ENCODE results near the gene OPA3. TPM values are rescaled to one million over a fixed set of nuclear protein-coding genes. Genes with fewer than 3 reads are reported as not detected.

Gene OPA3
- total and polyA plus RNA-seq, 4 donors, result 3.5 to 13.6 (median 7.7) TPM

- 11 to 13% methylated on average over 38 to 49 of the region's 49 CpGs for WGBS, 2 donors
- H3K9ac ChIP-seq (ENCODE audit: insufficient read depth in 1 of 2, low read length in 2 of 2), result no peak overlapping the region
- TF ChIP-seq, protein P1, sequence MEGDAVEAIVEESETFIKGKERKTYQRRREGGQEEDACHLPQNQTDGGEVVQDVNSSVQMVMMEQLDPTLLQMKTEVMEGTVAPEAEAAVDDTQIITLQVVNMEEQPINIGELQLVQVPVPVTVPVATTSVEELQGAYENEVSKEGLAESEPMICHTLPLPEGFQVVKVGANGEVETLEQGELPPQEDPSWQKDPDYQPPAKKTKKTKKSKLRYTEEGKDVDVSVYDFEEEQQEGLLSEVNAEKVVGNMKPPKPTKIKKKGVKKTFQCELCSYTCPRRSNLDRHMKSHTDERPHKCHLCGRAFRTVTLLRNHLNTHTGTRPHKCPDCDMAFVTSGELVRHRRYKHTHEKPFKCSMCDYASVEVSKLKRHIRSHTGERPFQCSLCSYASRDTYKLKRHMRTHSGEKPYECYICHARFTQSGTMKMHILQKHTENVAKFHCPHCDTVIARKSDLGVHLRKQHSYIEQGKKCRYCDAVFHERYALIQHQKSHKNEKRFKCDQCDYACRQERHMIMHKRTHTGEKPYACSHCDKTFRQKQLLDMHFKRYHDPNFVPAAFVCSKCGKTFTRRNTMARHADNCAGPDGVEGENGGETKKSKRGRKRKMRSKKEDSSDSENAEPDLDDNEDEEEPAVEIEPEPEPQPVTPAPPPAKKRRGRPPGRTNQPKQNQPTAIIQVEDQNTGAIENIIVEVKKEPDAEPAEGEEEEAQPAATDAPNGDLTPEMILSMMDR (IDR thresholded peaks at IDR 0.05; ENCODE audit: control extremely low read depth, extremely low read depth), result no peak
- H3K36me3 ChIP-seq (ENCODE audit: control insufficient read depth in 4 of 4, insufficient read depth in 4 of 4, low read length in 4 of 4), result peaks cover 7 to 22% (median 11%) of the 10 kb centered on the region in 4 donors
- H3K27me3 ChIP-seq (ENCODE audit: control insufficient read depth in 3 of 3, insufficient read depth in 3 of 3, low read length in 2 of 3), result peaks cover 0 to 19% (median 13%) of the 10 kb centered on the region in 3 donors
- H3K4me3 ChIP-seq, result no peak overlapping the region
- peaks cover 0 to 5% (median under 1%) of the 10 kb centered on the region in 4 donors for H3K9me3 ChIP-seq (ENCODE audit: control insufficient read depth in 4 of 4, insufficient read depth in 3 of 4, low read length in 3 of 4)
- peaks cover 0 to 7% (median 0%) of the 10 kb centered on the region in 5 donors for H3K4me1 ChIP-seq (ENCODE audit: control insufficient read depth in 5 of 5, insufficient read depth in 5 of 5, low read length in 5 of 5)
- ATAC-seq (ENCODE audit: insufficient read depth, low FRiP score) (no peak), DNase-seq (peak; percentile 22 to 38 (median 33))
- H3K27ac ChIP-seq (ENCODE audit: low read depth in 1 of 2, low read length in 1 of 2), result no peak overlapping the region
These were observed 55.7 kb downstream of the OPA3 start for GRCh38 chr19:45528744-45529419.

GRCh38 chr19:45528149-45528743, 56.4 kb downstream of the OPA3 start:
- no peak overlapping the region for H3K27ac ChIP-seq (ENCODE audit: low read depth in 1 of 2, low read length in 1 of 2)
- H3K4me1 ChIP-seq (ENCODE audit: control insufficient read depth in 5 of 5, insufficient read depth in 5 of 5, low read length in 5 of 5), result peaks cover 0 to 7% (median 0%) of the 10 kb centered on the region in 5 donors
- no peak for DNase-seq
- H3K4me3 ChIP-seq, result no peak overlapping the region
- peaks cover 0 to 19% (median 13%) of the 10 kb centered on the region in 3 donors for H3K27me3 ChIP-seq (ENCODE audit: control insufficient read depth in 3 of 3, insufficient read depth in 3 of 3, low read length in 2 of 3)
- ATAC-seq (ENCODE audit: insufficient read depth, low FRiP score), result no peak
- 42 to 61% methylated on average over 17 of the region's 17 CpGs for WGBS, 2 donors
- H3K36me3 ChIP-seq (ENCODE audit: control insufficient read depth in 4 of 4, insufficient read depth in 4 of 4, low read length in 4 of 4), result peaks cover 7 to 24% (median 13%) of the 10 kb centered on the region in 4 donors
- peaks cover 0 to 5% (median under 1%) of the 10 kb centered on the region in 4 donors for H3K9me3 ChIP-seq (ENCODE audit: control insufficient read depth in 4 of 4, insufficient read depth in 3 of 4, low read length in 3 of 4)
- no peak overlapping the region for H3K9ac ChIP-seq (ENCODE audit: insufficient read depth in 1 of 2, low read length in 2 of 2)
- TF ChIP-seq, protein P1 (IDR thresholded peaks at IDR 0.05; ENCODE audit: control extremely low read depth, extremely low read depth), result no peak

- H3K9ac ChIP-seq (ENCODE audit: insufficient read depth in 1 of 2, low read length in 2 of 2), result no peak overlapping the region
- peaks cover 7 to 24% (median 14%) of the 10 kb centered on the region in 4 donors for H3K36me3 ChIP-seq (ENCODE audit: control insufficient read depth in 4 of 4, insufficient read depth in 4 of 4, low read length in 4 of 4)
- H3K27ac ChIP-seq (ENCODE audit: low read depth in 1 of 2, low read length in 1 of 2), result no peak overlapping the region
- H3K9me3 ChIP-seq (ENCODE audit: control insufficient read depth in 4 of 4, insufficient read depth in 3 of 4, low read length in 3 of 4), result peaks cover 0 to 5% (median under 1%) of the 10 kb centered on the region in 4 donors
- peaks cover 0 to 7% (median 0%) of the 10 kb centered on the region in 5 donors for H3K4me1 ChIP-seq (ENCODE audit: control insufficient read depth in 5 of 5, insufficient read depth in 5 of 5, low read length in 5 of 5)
- 81 to 83% methylated on average over 15 of the region's 15 CpGs for WGBS, 2 donors
- TF ChIP-seq, protein P1 (IDR thresholded peaks at IDR 0.05; ENCODE audit: control extremely low read depth, extremely low read depth), result no peak
- DNase-seq (no peak), ATAC-seq (ENCODE audit: insufficient read depth, low FRiP score) (no peak)
- peaks cover 0 to 19% (median 13%) of the 10 kb centered on the region in 3 donors for H3K27me3 ChIP-seq (ENCODE audit: control insufficient read depth in 3 of 3, insufficient read depth in 3 of 3, low read length in 2 of 3)
- no peak overlapping the region for H3K4me3 ChIP-seq
These were observed 56.9 kb downstream of the OPA3 start for GRCh38 chr19:45527731-45528130.
